ENCODE results near the gene FAM83F. TPM values are rescaled to one million over a fixed set of nuclear protein-coding genes. Genes with fewer than 3 reads are reported as not detected.

The FAM83F gene
- polyA plus RNA-seq, 1 donor (not counting 4 experiments of a cell fraction or from before 2014, with no cell fraction given): 22.8 TPM

DNA sequence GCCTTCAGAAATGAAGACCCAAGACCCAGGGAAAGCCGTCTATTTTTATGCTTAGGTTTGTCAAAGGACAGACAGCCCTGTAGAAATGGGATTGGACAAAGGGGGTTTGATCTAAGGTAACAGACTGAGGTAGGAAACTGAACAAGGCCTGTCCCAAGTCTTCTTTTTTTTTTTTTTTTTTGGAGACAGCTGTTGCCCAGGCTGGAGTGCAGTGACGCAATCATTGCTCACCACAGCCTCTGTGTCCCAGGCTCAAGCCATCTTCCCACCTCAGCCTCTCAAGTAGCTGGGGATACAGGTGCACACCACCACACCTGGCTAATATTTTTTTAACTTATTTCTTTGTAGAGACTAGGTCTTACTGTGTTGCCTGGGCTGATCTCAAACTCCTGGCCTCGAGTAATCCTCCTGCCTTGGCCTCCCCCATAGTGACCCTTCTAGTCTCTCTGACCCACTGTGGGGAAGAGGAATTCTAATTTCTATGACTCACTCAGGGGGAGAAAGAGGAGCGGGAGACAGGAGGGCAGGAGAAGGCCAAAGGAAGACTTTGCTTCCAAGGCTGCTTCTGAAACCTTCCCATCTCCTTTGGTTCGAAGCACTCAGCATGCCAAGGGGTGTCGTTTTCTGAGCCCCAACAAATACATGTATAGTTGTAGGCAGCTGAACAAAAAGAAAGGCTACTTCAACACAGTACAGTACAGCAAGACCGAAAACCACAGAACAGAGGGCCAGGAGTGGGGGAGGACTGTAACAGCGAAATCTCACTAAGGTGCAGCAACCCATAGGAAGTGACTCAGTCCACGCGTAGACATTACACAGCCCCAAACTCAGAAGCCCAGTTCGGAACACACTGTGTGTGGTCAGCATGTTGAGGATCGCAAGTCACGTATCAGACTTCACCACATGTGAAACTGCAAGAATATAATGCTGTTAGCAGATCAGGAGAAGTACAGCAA lies 33.7 kb upstream of the FAM83F start:
- dilution Hi-C loops (cut with MboI; ENCODE audit: extremely low pct_ligation_motif_present, low sequenced_read_pairs): no loop called here
- Histone ChIP-seq H3K79me2 (ENCODE audit: control insufficient read depth, insufficient read depth, low read length) (no peaks in the 10 kb centered on the region), H3K4me3 (ENCODE audit: control insufficient read depth in 2 of 3, extremely low read depth in 1 of 3, insufficient read depth in 2 of 3, low read depth in 1 of 3, low read length in 3 of 3) (no peak overlapping the region), H4K20me1 (ENCODE audit: control insufficient read depth, extremely low read depth, insufficient read depth, low read length) (no peaks in the 10 kb centered on the region), H3K4me2 (ENCODE audit: control insufficient read depth, extremely low read depth, insufficient read depth, low read depth, low read length) (no peak overlapping the region), H3K36me3 (ENCODE audit: control insufficient read depth in 2 of 2, extremely low read depth in 1 of 2, insufficient read depth in 2 of 2, low read length in 2 of 2) (no peaks in the 10 kb centered on the region), H3K4me1 (ENCODE audit: control insufficient read depth, extremely low read depth, insufficient read depth, low read length) (peaks cover 7% of the 10 kb centered on the region), H3K9ac (ENCODE audit: control insufficient read depth, extremely low read depth, insufficient read depth, low read length) (no peak overlapping the region), H3K9me1 (ENCODE audit: control insufficient read depth, extremely low read depth, insufficient read depth, low read length) (no peaks in the 10 kb centered on the region), H2AFZ (ENCODE audit: control insufficient read depth, low read length) (no peak overlapping the region), H3K9me3 (ENCODE audit: control insufficient read depth, low read depth, low read length) (no peaks in the 10 kb centered on the region), H3K27me3 (ENCODE audit: control insufficient read depth, extremely low read depth, insufficient read depth, low read length) (no peaks in the 10 kb centered on the region), H3K27ac (ENCODE audit: control insufficient read depth, insufficient read depth, low read length) (no peak overlapping the region)
- FAIRE-seq (no peak), DNase-seq (ENCODE audit: low read depth, low spot score) (no peak)
- TF ChIP-seq, protein P1, sequence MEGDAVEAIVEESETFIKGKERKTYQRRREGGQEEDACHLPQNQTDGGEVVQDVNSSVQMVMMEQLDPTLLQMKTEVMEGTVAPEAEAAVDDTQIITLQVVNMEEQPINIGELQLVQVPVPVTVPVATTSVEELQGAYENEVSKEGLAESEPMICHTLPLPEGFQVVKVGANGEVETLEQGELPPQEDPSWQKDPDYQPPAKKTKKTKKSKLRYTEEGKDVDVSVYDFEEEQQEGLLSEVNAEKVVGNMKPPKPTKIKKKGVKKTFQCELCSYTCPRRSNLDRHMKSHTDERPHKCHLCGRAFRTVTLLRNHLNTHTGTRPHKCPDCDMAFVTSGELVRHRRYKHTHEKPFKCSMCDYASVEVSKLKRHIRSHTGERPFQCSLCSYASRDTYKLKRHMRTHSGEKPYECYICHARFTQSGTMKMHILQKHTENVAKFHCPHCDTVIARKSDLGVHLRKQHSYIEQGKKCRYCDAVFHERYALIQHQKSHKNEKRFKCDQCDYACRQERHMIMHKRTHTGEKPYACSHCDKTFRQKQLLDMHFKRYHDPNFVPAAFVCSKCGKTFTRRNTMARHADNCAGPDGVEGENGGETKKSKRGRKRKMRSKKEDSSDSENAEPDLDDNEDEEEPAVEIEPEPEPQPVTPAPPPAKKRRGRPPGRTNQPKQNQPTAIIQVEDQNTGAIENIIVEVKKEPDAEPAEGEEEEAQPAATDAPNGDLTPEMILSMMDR (optimal IDR thresholded peaks at IDR 0.05 in 1 of 3, IDR thresholded peaks at IDR 0.05 in 1 of 3, conservative IDR thresholded peaks at IDR 0.05 in 1 of 3; ENCODE audit: extremely low read depth in 1 of 3, insufficient read depth in 2 of 3, low read length in 3 of 3): no peak
- TF ChIP-seq EZH2 (IDR thresholded peaks at IDR 0.05; ENCODE audit: low read length): no peak

DNA sequence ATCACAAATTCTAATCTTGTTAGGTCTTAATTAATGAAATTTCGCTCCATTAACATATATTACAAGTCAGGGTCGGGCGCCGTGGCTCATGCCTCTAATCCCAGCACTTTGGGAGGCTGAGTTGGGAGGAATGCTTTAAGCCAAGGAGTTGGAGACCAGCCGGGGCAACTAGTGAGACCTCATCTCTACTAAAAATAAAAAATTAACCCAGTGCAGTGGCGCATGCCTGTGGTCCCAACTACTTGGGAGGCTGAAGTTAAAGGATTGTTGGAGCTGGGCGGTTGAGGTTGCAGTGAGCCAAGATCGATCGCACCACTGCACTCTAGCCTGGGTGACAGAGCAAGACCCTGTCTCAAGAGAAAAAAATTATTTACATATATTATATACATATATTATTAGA lies 32.7 kb upstream of the FAM83F start:
- no peaks in the 10 kb centered on the region for H4K20me1 ChIP-seq (ENCODE audit: control insufficient read depth, extremely low read depth, insufficient read depth, low read length)
- no peak for FAIRE-seq
- H3K9me1 ChIP-seq (ENCODE audit: control insufficient read depth, extremely low read depth, insufficient read depth, low read length): no peaks in the 10 kb centered on the region
- peaks cover 7% of the 10 kb centered on the region for H3K4me1 ChIP-seq (ENCODE audit: control insufficient read depth, extremely low read depth, insufficient read depth, low read length)
- H3K36me3 ChIP-seq (ENCODE audit: control insufficient read depth in 2 of 2, extremely low read depth in 1 of 2, insufficient read depth in 2 of 2, low read length in 2 of 2): no peaks in the 10 kb centered on the region
- H3K9me3 ChIP-seq (ENCODE audit: control insufficient read depth, low read depth, low read length): no peaks in the 10 kb centered on the region
- H3K27ac ChIP-seq (ENCODE audit: control insufficient read depth, insufficient read depth, low read length): no peak overlapping the region
- dilution Hi-C loops (cut with MboI; ENCODE audit: extremely low pct_ligation_motif_present, low sequenced_read_pairs): no loop called here
- H3K79me2 ChIP-seq (ENCODE audit: control insufficient read depth, insufficient read depth, low read length): no peaks in the 10 kb centered on the region
- no peak overlapping the region for H3K4me3 ChIP-seq (ENCODE audit: control insufficient read depth in 2 of 3, extremely low read depth in 1 of 3, insufficient read depth in 2 of 3, low read depth in 1 of 3, low read length in 3 of 3)
- H3K4me2 ChIP-seq (ENCODE audit: control insufficient read depth, extremely low read depth, insufficient read depth, low read depth, low read length): no peak overlapping the region
- no peak for DNase-seq (ENCODE audit: low read depth, low spot score)
- H3K9ac ChIP-seq (ENCODE audit: control insufficient read depth, extremely low read depth, insufficient read depth, low read length): no peak overlapping the region
- TF ChIP-seq, protein P1 (optimal IDR thresholded peaks at IDR 0.05 in 1 of 3, IDR thresholded peaks at IDR 0.05 in 1 of 3, conservative IDR thresholded peaks at IDR 0.05 in 1 of 3; ENCODE audit: extremely low read depth in 1 of 3, insufficient read depth in 2 of 3, low read length in 3 of 3): no peak
- TF ChIP-seq EZH2 (IDR thresholded peaks at IDR 0.05; ENCODE audit: low read length): no peak
- H2AFZ ChIP-seq (ENCODE audit: control insufficient read depth, low read length): no peak overlapping the region
- H3K27me3 ChIP-seq (ENCODE audit: control insufficient read depth, extremely low read depth, insufficient read depth, low read length): no peaks in the 10 kb centered on the region
